HG02943 (cell line): ENCODE measurements around the gene CMTM6.
"Not testable (repeated sequence)": the region's sequence is repeated elsewhere in the genome, so short reads cannot be mapped to it uniquely, and the experiment has no call there.

Experiments used
- ATAC-seq: cut with Tn5 transposase; IDR thresholded peaks from one replicate; pipeline ENCODE4 v1.9.1; 2021; ENCODE audit warnings: mild to moderate bottlenecking, low read depth, moderate library complexity; ENCODE audit not compliant: unreplicated experiment

Gene CMTM6, protein sequence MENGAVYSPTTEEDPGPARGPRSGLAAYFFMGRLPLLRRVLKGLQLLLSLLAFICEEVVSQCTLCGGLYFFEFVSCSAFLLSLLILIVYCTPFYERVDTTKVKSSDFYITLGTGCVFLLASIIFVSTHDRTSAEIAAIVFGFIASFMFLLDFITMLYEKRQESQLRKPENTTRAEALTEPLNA

DNA sequence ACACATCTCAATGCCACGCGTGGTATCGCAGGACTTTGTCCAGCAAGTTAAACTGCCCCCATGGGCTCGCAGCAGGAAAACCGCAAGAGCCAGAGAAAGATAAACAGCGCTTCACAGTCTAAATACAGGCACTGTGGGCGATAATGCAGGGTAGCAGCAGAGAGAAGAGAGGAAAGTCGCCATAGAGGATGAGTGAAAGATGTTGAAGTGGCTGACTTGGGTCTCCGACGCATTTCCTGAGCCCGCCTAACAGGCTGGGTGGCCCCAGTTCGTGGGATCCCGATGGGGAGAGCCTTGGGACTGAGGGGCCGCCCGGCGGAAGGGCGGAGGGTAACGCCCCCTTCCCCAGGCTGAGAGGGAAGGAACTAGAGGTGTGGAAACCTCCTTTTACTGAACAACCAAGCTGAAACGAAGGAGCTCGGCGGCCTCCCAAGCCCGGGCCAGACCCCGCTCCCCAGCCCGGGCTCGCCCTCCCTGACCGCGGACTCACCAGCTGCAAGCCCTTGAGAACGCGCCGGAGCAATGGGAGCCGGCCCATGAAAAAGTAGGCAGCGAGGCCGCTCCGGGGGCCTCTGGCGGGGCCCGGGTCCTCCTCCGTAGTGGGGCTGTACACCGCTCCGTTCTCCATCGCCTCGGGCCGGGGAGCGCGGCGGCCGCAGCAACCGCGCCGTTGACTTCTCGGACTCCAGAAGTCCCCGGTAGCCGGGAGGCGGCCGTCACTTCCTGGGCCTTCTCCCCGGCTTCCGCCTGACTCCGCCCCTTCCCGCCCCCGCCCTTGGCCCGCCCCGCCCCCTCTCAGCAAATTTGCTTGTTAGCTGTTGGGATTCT, at the start of gene CMTM6:
Gene CMTM6, minus strand, starts transcription at position 735 of the 828 bp plus-strand sequence. Its CDS starts 107 bp downstream, at position 628.
- ATAC-seq = peak; percentile 80

DNA sequence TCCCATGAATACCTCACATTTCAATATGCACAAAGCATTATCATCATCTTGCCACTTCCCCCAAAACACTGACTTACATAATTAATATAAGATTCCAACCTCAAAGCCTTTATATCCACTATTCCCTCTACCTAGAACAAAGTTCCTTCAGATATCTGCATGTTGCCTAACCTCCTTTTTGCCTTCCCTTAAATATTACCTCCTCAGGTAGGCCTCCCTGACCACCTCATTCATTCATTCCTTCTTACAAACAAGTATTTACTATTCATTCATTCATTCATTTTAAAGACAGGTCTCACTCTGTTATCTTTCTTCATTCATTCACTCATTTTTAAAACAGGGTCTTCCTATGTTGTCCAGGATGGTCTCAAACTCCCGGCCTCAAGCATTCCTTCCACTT, 49.4 kb upstream of the CMTM6 start:
- no peak for ATAC-seq

DNA sequence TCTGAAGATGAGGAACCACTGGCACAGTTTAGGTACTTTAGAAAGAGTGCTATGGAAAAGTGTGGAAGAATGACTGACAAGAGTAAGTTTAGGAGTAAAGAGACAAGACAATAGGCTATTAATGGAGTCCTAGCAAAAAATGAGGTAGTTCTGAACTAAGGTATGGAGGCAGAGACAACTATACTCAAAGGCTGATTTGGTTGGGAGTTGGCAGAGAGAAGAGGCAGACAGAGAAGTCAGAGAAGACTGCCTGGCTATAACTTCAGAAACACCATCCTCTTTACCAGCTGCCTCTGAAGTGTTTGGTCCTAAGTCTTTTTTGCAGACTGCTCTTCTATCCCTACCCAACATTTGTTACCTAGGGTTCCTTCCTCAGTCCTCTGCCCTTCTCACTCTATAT, 48.8 kb upstream of the CMTM6 start:
- ATAC-seq = no peak

DNA sequence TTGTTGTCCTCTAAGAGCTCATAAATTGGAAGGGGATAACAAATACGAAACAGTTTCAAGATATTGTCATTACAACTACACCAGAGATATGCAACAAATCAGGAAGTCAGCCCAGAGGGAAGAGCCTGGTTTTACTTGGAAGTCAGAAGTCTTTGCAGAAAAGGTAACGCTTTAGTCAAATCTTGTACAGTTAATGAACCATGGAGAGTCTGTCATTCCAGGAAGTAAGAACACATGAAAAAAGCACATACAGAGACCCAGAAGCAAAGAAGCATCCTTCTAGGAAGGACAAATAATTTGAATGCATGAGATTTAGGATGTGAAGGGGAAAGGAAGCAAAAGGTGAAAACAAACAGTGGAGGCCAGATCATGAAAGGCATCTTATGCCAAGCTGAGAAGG, 48.4 kb upstream of the CMTM6 start:
- no peak for ATAC-seq

DNA sequence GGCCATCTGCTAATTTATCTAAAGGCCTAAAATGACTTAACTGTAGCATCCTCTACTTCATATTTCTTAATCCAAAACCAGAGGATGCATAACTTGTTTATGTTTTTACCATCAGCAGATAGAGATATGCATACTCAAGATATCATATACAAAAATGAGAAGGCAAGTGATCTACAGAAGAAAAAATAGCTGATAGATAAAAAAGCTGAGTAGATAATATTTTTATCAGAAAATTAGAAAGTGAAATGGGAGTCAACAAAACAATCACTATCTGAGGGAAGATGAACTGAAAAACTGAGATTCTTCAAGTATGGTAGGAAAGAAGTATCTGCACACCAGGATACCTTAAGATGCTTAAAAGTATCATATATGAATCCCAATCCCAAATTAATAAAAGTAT, 42.7 kb upstream of the CMTM6 start:
- no peak for ATAC-seq

DNA sequence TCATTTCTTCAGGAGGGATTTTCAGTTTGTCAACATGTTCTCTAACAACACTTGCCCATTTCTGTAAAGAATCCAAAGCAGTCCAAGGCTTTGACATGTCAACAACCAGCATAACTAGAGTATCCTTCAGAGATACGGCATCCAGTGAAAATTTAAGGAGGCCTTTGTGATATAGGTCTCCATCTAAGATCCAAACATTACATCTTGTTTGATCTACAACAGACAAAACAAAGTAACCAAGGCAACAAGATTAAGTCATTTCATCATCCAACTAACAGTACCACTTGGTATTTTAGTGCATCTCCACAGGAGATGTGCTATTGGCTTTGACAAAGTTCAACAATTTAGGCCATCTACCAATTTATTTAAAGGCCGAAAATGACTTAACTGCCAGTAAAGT, 42.2 kb upstream of the CMTM6 start:
- ATAC-seq = no peak

DNA sequence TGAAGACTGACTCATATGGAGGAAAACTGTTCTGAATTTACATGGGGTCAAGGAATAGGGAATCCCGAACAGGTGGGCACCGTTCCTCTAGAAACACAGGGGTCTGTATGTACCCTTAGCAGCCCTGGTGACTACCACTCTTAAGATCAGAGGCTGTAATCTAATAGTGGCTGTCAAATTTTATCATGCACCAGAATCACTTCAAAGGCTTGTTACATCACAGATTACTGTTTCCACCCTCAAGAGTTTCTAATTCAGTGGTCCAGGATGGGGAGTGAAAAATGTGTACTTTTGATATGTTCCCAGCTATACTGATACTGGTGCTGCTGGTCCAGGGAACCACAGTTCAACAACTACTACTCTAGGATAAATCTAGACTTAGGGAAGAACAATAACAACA, 40.2 kb upstream of the CMTM6 start:
- ATAC-seq = no peak

DNA sequence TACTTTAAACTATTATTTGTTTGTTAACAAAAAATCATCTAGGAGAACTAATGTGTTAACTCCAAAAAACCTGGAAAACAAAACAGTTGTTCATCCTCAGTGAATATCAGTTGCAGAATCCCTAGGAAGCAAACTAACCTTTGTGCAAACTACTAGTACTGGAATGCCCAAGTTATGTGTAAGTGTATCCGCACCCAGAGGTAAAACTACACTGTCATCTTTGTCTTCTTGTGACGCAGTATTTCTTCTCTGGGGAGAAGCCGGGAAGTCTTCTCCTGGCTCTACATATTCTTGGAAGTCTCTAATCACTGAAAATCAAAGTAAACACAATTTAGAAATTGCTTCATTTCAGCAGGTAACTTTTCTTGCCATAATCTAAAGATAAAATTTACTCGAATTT, 38.2 kb upstream of the CMTM6 start:
- no peak for ATAC-seq

DNA sequence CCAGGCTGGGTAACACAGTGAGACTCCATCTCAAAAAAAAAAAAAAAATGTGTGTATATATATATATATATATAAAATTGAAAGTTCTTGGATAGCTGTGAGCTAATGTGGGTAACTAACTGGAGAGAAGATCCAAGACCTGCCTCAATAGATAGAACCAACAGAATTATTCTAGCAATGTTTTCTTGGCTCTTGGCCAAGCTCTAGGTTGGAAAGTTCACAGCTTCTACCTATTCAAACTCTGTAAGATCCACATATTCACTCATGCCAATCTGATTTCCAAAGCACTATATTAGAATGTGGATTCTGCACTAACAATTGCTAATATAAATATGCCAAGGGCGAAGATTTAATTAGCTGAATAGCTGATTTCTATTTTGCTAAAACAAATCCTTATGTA, 29.8 kb upstream of the CMTM6 start:
- ATAC-seq = no peak

DNA sequence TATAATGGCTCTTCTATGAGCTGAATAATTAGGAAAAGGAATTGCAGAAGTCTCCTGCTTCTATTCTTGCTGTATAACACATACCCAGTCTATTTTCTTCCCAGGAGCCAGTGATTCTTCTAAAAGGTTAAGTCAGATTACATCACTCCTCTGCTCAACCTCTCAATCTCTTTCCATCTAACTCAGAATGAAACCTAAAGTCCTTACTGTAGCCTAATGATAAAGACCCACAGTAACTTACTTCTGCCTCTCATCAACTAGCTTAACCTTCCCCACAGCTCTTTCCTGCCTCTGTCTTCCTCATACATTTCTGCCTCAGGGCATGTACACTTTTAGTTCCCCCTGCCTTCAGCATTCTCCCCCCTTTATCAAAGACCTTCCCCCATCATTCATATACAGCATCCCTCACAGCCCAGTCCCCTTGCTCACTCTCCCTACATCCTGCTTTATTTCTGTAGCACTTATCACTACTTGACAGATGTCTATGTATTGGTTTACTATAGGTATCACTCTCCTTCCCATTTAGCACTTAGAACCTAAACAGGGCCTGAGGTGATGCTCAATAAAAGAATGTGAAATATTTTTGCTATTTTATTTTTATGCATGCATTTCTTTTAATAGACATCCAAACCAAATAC, 28.5 kb upstream of the CMTM6 start:
- no peak for ATAC-seq

DNA sequence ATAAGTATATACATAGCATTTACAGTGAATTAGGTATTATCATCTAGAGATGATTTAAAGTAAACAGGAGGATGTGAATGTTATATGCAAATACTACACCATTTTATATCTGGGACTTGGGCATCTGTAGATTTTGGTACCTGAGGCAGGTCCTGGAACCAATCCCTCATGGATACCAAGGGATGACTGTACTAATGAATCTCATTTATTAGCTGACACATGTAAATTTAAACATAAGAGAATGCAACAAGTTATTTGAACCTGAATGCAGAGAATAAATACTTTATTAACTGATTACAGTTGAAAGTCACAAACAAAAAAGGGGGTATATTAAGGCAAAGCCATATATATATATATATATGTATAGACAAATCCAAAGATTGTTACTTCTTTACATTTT, 23.1 kb upstream of the CMTM6 start:
- ATAC-seq = no peak

DNA sequence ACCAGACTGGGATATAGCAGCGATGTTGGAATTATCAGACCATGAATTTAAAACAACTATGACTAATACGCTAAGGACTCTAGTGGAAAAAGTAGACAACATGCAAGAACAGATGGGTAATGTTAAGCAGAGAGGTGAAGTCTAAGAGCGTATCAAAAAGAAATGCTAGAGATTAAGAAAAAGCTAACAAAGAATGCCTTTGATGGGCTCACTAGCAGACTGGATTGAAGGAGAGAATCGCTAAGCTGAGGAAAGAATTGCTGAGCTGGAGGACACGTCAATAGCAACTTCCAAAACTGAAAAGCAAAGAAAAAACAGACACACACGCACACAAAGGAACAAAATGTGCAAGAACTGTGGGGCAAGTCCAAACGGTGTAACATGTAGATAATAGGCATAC, 20.0 kb upstream of the CMTM6 start:
- no peak for ATAC-seq

DNA sequence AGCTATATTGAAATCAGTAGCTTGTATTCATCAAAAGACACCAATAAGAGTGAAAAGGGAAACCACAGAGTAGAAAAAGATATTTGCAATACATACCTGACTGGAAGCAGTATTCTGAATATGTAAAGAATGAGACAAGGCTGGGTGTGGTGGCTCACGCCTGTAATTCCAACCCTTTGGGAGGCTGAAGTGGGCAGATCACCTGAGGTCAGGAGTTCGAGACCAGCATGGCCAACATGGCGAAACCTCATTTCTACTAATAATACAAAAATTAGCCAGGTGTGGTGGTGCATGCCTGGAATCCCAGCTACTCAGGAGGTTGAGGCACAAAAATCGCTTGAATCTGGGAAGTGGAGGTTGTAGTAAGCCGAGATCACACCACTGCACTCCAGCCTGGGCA, 16.3 kb upstream of the CMTM6 start:
- ATAC-seq = not testable (repeated sequence)

DNA sequence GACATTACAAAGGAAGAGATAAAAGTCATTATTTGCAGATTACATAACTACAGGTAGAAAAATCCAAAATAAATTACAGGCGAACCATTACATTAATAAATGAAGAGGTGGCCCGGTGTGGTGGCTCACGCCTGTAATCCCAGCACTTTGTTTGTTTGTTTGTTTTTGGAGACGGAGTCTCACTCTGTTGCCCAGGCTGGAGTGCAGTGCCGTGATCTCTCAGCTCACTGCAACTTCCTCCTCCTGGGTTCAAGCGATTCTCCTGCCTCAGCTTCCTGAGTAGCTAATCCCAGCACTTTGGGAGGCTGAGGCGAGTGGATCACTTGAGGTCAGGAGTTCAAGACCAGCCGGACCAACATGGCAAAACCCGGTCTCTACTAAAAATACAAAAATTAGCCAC, 14.1 kb upstream of the CMTM6 start:
- ATAC-seq = not testable (repeated sequence)

DNA sequence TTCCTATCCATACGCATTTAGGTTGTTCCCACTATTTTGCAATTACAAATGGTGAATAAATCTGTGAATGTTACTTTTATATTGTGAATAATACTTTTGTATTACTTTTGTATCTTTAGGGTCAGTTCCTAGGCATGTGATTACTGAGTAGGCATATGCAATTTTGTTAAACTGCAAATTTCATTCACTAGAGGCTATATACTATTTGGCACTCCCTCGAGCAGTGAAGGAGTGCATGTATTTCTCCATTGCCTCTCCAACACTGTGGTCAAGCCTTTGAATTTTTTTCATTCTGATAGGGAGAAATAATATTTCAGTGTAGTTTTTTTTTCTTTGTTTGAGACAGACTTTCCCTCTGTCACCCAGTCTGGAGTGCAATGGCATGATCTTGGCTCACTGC, 8.4 kb upstream of the CMTM6 start:
- ATAC-seq = no peak

DNA sequence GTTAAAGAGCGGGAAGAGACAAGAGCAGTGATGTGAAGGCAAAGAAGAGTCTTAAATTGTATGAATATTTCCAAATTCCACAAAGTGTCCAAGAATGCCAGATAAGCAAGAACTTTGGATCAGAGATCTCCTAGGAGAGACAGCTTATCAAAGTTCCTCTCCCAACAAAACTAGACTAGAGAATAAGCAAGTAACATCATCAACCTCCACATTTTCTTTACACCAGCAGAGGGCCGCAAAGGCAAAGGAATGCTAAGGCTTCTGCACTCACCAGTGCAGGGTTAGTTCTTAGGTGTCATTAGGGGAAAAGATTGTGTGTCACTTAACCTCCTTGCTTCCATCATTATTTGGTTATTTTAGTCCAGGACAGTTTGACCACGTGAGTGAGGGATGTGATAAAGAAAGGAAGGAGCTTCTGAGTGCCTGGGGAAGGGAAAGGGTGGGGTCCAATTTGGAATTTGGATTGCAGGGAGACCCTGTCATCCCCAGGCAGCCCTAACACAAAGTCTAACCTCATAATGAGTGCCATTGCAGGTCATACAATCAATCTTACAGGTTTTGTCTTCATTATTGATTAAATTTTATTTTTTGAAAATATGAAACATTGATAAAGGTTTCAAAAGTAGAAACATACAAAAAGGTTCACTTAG, 7.5 kb upstream of the CMTM6 start:
- no peak for ATAC-seq

DNA sequence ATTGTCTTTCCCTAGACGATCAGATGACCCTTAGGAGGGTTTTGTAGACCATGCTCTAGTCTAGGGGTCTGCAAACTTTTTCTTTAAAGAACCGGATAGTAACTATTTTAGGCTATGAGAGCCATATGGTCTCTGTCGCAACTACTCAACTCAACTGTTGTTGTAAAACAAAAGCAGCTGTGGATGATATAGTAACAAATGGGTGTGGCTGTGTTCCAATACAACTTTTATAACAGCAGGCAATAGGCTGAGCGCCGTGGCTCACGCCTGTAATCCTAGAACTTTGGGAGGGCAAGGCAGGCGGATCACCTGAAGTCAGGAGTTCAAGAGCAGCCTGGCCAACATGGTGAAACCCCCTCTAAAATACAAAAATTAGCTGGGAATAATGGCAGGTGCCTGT, 6.1 kb upstream of the CMTM6 start:
- no peak for ATAC-seq

DNA sequence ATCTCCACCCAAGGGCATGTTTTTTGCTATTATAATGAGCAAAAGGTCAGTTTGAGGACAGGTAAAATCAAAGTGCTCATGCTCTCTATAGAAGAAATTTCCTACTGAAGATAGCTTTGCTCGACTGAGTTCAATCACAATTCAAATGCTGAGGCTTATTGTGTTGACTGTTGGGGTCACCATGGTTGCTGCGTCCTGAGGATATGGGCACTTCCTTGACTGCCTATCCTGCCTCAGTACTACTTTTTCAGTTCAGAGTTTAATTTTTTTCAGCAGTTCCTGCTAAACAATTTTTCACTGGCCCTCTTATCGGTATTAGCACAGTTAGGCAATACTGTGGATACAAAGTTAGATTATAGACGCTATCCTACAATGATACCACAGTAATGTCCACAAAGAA, 3.8 kb upstream of the CMTM6 start:
- no peak for ATAC-seq

DNA sequence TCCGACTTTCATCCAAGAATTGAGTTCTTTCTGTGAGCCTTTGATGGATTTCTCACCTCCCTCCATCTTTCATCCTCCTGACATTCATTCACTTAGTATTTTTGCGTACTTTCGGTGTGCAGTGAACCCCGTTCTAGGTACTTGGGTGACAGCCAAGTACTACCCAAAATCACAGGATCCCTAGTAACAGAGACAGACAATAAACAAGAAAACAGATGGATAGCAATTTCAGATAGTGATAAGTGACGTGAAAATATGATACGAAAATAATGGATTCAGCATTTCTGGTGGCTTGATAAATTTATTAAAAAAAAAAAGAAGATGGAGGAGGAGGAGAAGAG, 264 bp upstream of the CMTM6 start:
- ATAC-seq = peak; percentile 10

DNA sequence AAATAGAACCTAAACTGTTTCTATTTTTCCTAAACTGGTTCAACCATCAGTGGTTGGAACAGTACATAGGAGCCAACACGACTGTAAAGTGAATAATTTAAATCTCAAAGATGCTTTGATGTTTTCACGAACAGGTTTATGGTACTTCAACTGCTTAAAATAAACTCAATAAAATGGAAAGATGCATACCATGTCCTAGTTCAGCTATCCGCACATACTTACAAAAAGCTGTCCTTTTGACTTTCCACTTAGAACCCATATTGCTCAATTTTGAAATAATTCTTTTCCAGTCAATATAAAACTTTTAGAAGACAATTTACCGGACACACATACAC, 902 bp downstream of the CMTM6 start:
- no peak for ATAC-seq

DNA sequence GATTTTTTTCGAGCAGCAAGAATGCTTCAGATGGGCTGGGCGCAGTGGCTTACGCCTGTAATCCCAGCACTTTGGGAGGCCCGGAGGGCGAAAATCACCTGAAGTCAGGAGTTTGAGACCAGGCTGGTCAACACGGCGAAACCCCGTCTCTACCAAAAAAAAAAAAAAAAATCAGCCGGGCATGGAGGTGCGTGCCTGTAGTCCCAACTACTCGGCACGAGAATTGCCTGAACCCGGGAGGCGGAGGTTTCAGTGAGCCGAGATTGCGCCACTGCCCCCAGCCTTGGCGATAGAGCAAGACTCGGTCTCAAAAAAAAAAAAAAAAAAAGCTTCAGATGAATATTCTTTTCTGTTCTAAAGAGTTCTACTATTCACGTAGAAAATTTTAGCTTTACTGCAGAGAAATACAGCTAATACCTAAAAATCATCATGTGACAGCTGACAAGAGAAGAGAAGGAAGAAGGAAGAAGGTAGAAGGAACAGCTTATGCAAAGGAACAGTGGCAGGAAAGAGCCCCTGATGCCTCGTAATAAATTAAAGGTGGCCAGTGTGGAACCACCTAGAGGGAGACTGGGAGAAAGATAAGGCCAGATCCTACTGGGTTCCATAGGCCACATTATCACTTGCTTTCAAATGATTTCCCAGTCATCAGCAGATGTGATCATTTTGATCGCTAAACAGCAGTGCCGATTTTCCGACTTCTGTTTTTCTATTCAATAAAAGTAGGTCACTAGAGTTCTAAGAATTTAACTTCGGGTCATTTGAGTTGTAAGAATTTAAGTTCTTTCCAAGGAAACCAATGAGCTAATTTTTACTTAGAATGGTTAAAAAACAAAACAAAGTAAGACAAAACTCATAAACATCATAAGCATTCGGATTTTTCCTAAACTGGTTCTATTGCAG, 1.5 kb downstream of the CMTM6 start:
- ATAC-seq = no peak
